Prostate gland (tissue), 2 donors: Measurements from ENCODE around the gene CDH13. TPM values are rescaled to one million over a fixed set of nuclear protein-coding genes. Genes with fewer than 3 reads are reported as not detected.

Source experiments
- DNase-seq: peaks from one replicate; pipeline ENCODE4 v3.0.0-alpha.2; 2019; ENCODE audit warnings: low spot score
- H3K27ac ChIP-seq, 2 donors: fragments of 200-600 bp; sonication (generic); 2 replicates each; pipeline ENCODE4 v1.5.1; 2017 to 2019
- H3K27me3 ChIP-seq: fragments of 200-600 bp; sonication (generic); replicated peaks from 2 replicates; pipeline ENCODE4 v1.5.1; 2019; ENCODE audit not compliant: insufficient read depth
- H3K36me3 ChIP-seq, 2 donors: fragments of 200-600 bp; sonication (generic); 1 replicate in 1 of 2; 2 replicates in 1 of 2; pipeline versions ENCODE4 v1.5.1 to v1.8.1; 2017 to 2019
- H3K4me1 ChIP-seq: fragments of 200-600 bp; sonication (generic); replicated peaks from 2 replicates; pipeline ENCODE4 v1.5.1; 2019
- H3K4me3 ChIP-seq, 2 donors: fragments of 200-600 bp; sonication (generic); 2 replicates each; pipeline ENCODE4 v1.5.1; 2017 to 2019
- H3K9me3 ChIP-seq: fragments of 200-600 bp; sonication (generic); 2 replicates; pipeline ENCODE4 v1.5.1; 2017
- CTCF ChIP-seq, 4 experiments: fragments of 200-600 bp in 2 of 4; fragments of 450-650 bp in 2 of 4; sonication (generic) in 2 of 4; IDR thresholded peaks; 1 replicate in 3 of 4; 2 replicates in 1 of 4; pipeline ENCODE4 v1.5.1; 2016 to 2019; ENCODE audit warnings: antibody characterized with exemption in 4 of 4, mild to moderate bottlenecking in 2 of 4, moderate library complexity in 2 of 4
- POLR2A ChIP-seq: fragments of 450-650 bp; IDR thresholded peaks from one replicate; pipeline ENCODE4 v1.6.1; 2016; ENCODE audit warnings: antibody characterized with exemption, mild to moderate bottlenecking
- POLR2AphosphoS5 ChIP-seq: sonication (generic); formaldehyde crosslinking; IDR thresholded peaks from one replicate; pipeline ENCODE4 v1.6.1; 2017; ENCODE audit warnings: antibody characterized with exemption
- WGBS: methylation state at CpG from one replicate; pipeline ENCODE4 v1.1.5; 2018; 5-methylcytosine and 5-hydroxymethylcytosine counted together
- intact Hi-C: fragments of 100-400 bp; cut with DNase I; formaldehyde crosslinking; loops from one replicate; pipeline ENCODE4 v1.14.2; 2022
- total RNA-seq, 2 donors: library from RNA; depleted of rRNA; stranded (reverse); fragments of >200 nt; gene quantifications; one replicate each; pipeline ENCODE4 v1.1.0, GENCODE V29; 2016

The CDH13 gene
- total RNA-seq, 2 donors from 2014 or later: 20.6 to 23.0 TPM

GRCh38 chr16:82585675-82586074, 41.1 kb upstream of the CDH13 start:
- H3K27ac ChIP-seq: no peak overlapping the region
- DNase-seq: no peak
- TF ChIP-seq POLR2A (no peak), CTCF (IDR thresholded peaks at IDR 0.05) (no peak), POLR2AphosphoS5 (no peak)
- H3K4me1 ChIP-seq: no peaks in the 10 kb centered on the region
- H3K4me3 ChIP-seq: no peak overlapping the region
- H3K36me3 ChIP-seq: no peaks in the 10 kb centered on the region
- intact Hi-C loops: no loop called here
- no peaks in the 10 kb centered on the region for H3K27me3 ChIP-seq
- 82% methylated on average over 6 of the region's 6 CpGs for WGBS
- no peaks in the 10 kb centered on the region for H3K9me3 ChIP-seq

DNA sequence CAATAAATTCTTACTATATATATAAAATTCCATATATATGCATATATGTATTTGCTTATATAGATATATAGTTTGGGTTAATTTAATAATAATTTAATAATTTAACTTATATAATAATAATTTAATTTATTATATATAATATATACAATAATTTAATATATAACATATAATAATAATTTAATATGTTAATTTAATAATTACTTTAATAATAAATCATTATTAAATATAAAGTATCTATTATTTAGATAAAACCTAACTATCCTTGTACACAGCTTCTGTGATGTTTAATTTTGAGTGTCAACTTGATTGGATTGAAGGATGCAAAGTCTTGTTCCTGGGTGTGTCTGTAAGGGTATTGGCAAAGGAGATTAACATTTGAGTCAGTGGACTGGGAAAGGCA, 40.6 kb upstream of the CDH13 start:
- H3K9me3 ChIP-seq: no peaks in the 10 kb centered on the region
- no peak overlapping the region for H3K27ac ChIP-seq
- DNase-seq: no peak
- no peak overlapping the region for H3K4me3 ChIP-seq
- H3K27me3 ChIP-seq: no peaks in the 10 kb centered on the region
- H3K4me1 ChIP-seq: no peaks in the 10 kb centered on the region
- H3K36me3 ChIP-seq: no peaks in the 10 kb centered on the region
- intact Hi-C loops: no loop called here
- TF ChIP-seq POLR2AphosphoS5 (no peak), CTCF (IDR thresholded peaks at IDR 0.05) (no peak), POLR2A (no peak)

DNA sequence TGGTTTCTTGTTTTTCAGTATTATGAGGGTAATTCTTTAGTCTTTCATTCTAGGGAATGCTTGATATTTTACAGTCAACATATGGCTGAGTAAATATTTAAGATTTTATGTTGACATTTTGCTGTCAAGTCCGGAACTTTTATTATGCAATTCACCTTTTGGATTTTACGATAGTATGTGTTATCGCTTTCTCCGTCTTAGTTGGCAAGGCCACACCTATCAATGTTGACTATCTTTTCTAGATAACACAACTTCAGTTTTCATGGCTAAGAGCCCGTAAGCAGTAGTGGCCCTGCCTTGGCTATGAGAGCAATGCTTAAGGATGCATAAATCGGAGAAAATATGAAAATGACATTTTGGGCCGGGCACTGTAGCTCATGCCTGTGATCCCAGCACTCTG, 39.5 kb upstream of the CDH13 start:
- Histone ChIP-seq H3K4me3 (no peak overlapping the region), H3K4me1 (no peaks in the 10 kb centered on the region), H3K27me3 (no peaks in the 10 kb centered on the region), H3K27ac (no peak overlapping the region), H3K9me3 (no peaks in the 10 kb centered on the region), H3K36me3 (no peaks in the 10 kb centered on the region)
- TF ChIP-seq POLR2A (no peak), CTCF (IDR thresholded peaks at IDR 0.05) (no peak)
- DNase-seq: no peak
- intact Hi-C loops: no loop called here
- WGBS: 57% methylated on average over 7 of the region's 7 CpGs

- Histone ChIP-seq H3K4me3 (no peak overlapping the region), H3K27ac (no peak overlapping the region), H3K9me3 (no peaks in the 10 kb centered on the region), H3K4me1 (no peaks in the 10 kb centered on the region), H3K36me3 (no peaks in the 10 kb centered on the region), H3K27me3 (no peaks in the 10 kb centered on the region)
- no peak for TF ChIP-seq POLR2A
- TF ChIP-seq POLR2AphosphoS5: no peak
- no peak for TF ChIP-seq CTCF (IDR thresholded peaks at IDR 0.05)
- no peak for DNase-seq
- intact Hi-C loops: no loop called here
- WGBS: 84% methylated on average over 9 of the region's 9 CpGs
Observed at GRCh38 chr16:82589407-82589806, 37.4 kb upstream of the CDH13 start.

GRCh38 chr16:82594114-82594513, 32.7 kb upstream of the CDH13 start:
- Histone ChIP-seq H3K36me3 (no peaks in the 10 kb centered on the region), H3K4me3 (no peak overlapping the region), H3K27ac (no peak overlapping the region), H3K27me3 (peaks cover 4% of the 10 kb centered on the region), H3K9me3 (no peaks in the 10 kb centered on the region), H3K4me1 (no peaks in the 10 kb centered on the region)
- WGBS: 41% methylated on average over 4 of the region's 4 CpGs
- no peak for DNase-seq
- intact Hi-C loops: no loop called here
- no peak for TF ChIP-seq CTCF (IDR thresholded peaks at IDR 0.05)
- TF ChIP-seq POLR2A: no peak
- no peak for TF ChIP-seq POLR2AphosphoS5
